ENCODE measurements around the gene PVR. TPM values are rescaled to one million over a fixed set of nuclear protein-coding genes. Genes with fewer than 3 reads are reported as not detected.
A peak's percentile ranks its signal among the peaks of the same experiment; 100 is the strongest.

PVR gene
- total and polyA plus RNA-seq, 9 of the 15 experiments (the other 6 are each of a cell fraction or from before 2014, with no cell fraction given): 0.89 to 14.5 (median 9.8) TPM

DNA sequence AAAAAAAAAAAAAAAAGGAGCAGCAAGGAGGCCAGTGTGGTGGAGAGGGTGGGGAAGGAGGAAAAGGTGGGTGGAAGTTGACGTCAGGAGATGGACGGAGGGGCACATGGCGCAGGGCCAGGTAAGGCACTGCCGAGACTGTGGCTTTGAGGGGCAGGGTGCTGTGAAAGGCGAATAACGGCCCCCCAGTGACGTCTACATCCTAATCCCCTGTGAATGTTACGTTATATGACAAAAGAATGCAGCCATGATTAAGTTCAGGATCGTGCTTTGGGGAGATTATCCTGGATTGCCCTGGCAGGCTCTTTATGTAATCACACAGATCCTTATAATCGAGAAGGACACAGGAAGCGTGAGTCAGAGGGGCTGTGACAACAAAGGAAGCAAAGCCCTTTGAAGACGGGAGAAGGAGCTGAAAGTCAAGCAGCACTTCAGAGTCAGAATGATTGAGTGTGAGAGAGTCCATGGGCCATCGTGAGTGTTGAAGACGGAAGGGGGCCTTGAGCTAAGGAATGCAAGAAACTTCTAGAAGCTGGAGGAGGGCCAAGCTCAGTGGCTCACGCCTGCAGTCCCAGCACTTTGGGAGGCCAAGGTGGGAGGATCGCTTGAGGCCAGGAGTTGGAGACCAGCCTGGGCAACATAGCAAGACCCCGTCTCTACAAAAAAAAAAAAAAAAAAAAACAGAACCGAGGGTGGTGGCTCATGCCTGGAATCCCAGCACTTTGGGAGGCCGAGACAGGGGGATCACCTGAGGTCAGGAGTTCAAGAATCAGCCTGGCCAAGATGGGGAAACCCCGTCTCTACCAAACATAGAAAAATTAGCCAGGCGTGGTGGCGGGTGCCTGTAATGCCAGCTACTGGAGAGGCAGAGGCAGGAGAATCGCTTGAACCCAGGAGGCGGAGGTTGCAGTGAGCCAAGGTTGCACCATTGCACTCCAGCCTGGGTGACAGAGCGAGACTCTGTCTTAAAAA, 41.5 kb downstream of the PVR start (continued):
- TF ChIP-seq CHD4 (IDR thresholded peaks at IDR 0.05; ENCODE audit: insufficient read depth, insufficient replicate concordance, low read depth, low read length, poor library complexity, severe bottlenecking) (no peak), TEAD4 (IDR thresholded peaks at IDR 0.05; ENCODE audit: low read length) (no peak), TEAD4 (CRISPR knock-in tag; IDR thresholded peaks at IDR 0.05; ENCODE audit: borderline replicate concordance) (no peak), ZNF586 (CRISPR knock-in tag; conservative IDR thresholded peaks at IDR 0.05) (no peak), ZNF696 (CRISPR knock-in tag; conservative IDR thresholded peaks at IDR 0.05) (no peak), FOSL1 (tag; conservative IDR thresholded peaks at IDR 0.05) (peak; percentile 85), ZNF764 (CRISPR knock-in tag; IDR thresholded peaks at IDR 0.05; ENCODE audit: low read depth) (no peak), RBM17 (IDR thresholded peaks at IDR 0.05; ENCODE audit: borderline replicate concordance, low read depth, low read length) (no peak), SMARCA5 (IDR thresholded peaks at IDR 0.05) (0 out of 2 replicates have a peak, but pooled peaks have one; percentile 51), CBX8 (IDR thresholded peaks at IDR 0.05; ENCODE audit: borderline replicate concordance, extremely low read depth, low read depth, low read length, poor library complexity, severe bottlenecking) (no peak), ZBTB7A (IDR thresholded peaks at IDR 0.05; ENCODE audit: borderline replicate concordance, control insufficient read depth, low read depth, low read length) (peak; percentile 39; the same call in 1 of the 2 replicates), SNRNP70 (optimal IDR thresholded peaks at IDR 0.05; ENCODE audit: low read depth, low read length) (no peak), POLR2AphosphoS2 (IDR thresholded peaks at IDR 0.05; ENCODE audit: low read length) (no peak), SPI1 (IDR thresholded peaks at IDR 0.05; ENCODE audit: borderline replicate concordance, low read depth, low read length) (no peak), HNRNPL (IDR thresholded peaks at IDR 0.05; ENCODE audit: low read depth, low read length) (no peak), RFX1 (IDR thresholded peaks at IDR 0.05) (no peak), CLOCK (CRISPR knock-in tag; IDR thresholded peaks at IDR 0.05; ENCODE audit: borderline replicate concordance) (no peak), ZSCAN29 (IDR thresholded peaks at IDR 0.05) (no peak), SIX5 (IDR thresholded peaks at IDR 0.05; ENCODE audit: borderline replicate concordance in 1 of 2, insufficient read depth in 1 of 2, low read depth in 1 of 2, low read length in 2 of 2) (no peak), SOX6 (IDR thresholded peaks at IDR 0.05) (0 out of 2 replicates have a peak, but pooled peaks have one; percentile 18), ZNF311 (CRISPR knock-in tag; IDR thresholded peaks at IDR 0.05) (no peak), LEF1 (IDR thresholded peaks at IDR 0.05) (peak; percentile 68), EZH2 (IDR thresholded peaks at IDR 0.05; ENCODE audit: borderline replicate concordance, low read depth, low read length) (no peak), DNMT1 (IDR thresholded peaks at IDR 0.05) (no peak), NFE2 (IDR thresholded peaks at IDR 0.05; ENCODE audit: low read depth) (no peak)
- TF ChIP-seq, protein P1, sequence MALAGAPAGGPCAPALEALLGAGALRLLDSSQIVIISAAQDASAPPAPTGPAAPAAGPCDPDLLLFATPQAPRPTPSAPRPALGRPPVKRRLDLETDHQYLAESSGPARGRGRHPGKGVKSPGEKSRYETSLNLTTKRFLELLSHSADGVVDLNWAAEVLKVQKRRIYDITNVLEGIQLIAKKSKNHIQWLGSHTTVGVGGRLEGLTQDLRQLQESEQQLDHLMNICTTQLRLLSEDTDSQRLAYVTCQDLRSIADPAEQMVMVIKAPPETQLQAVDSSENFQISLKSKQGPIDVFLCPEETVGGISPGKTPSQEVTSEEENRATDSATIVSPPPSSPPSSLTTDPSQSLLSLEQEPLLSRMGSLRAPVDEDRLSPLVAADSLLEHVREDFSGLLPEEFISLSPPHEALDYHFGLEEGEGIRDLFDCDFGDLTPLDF (CRISPR knock-in tag; IDR thresholded peaks at IDR 0.05): no peak
